Measurements from ENCODE around the gene PABPC1L. TPM values are rescaled to one million over a fixed set of nuclear protein-coding genes. Genes with fewer than 3 reads are reported as not detected.
A peak's percentile ranks its signal among the peaks of the same experiment; 100 is the strongest.

PABPC1L gene
- total and polyA plus RNA-seq, 2 of the 13 experiments (the other 11 are each of a cell fraction or from before 2014, with no cell fraction given): 30.8 to 252 TPM

DNA sequence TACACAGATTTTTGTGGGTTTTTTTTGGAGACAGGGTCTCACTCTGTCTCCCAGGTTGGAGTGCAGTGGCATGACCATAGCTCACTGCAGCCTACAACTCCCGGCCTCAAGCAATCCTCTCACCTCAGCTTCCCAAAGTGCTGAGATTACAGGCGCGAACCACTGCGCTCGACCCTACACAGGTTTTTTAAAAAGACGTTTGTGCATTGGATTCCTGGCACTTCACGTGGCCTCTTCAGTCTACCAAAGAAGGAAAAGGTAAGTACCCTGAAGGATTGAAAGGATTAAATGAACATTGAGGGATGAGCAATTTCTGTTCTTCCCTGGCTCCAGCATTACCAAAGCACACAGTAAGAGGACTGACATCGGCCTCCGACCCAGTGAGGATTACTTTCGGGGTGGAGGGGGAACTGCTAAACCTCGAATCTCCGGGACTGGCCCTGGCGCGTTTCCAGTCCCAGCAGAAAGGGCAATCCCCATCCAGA is 24.9 kb upstream of the PABPC1L start (continued):
- TF ChIP-seq, protein P1, sequence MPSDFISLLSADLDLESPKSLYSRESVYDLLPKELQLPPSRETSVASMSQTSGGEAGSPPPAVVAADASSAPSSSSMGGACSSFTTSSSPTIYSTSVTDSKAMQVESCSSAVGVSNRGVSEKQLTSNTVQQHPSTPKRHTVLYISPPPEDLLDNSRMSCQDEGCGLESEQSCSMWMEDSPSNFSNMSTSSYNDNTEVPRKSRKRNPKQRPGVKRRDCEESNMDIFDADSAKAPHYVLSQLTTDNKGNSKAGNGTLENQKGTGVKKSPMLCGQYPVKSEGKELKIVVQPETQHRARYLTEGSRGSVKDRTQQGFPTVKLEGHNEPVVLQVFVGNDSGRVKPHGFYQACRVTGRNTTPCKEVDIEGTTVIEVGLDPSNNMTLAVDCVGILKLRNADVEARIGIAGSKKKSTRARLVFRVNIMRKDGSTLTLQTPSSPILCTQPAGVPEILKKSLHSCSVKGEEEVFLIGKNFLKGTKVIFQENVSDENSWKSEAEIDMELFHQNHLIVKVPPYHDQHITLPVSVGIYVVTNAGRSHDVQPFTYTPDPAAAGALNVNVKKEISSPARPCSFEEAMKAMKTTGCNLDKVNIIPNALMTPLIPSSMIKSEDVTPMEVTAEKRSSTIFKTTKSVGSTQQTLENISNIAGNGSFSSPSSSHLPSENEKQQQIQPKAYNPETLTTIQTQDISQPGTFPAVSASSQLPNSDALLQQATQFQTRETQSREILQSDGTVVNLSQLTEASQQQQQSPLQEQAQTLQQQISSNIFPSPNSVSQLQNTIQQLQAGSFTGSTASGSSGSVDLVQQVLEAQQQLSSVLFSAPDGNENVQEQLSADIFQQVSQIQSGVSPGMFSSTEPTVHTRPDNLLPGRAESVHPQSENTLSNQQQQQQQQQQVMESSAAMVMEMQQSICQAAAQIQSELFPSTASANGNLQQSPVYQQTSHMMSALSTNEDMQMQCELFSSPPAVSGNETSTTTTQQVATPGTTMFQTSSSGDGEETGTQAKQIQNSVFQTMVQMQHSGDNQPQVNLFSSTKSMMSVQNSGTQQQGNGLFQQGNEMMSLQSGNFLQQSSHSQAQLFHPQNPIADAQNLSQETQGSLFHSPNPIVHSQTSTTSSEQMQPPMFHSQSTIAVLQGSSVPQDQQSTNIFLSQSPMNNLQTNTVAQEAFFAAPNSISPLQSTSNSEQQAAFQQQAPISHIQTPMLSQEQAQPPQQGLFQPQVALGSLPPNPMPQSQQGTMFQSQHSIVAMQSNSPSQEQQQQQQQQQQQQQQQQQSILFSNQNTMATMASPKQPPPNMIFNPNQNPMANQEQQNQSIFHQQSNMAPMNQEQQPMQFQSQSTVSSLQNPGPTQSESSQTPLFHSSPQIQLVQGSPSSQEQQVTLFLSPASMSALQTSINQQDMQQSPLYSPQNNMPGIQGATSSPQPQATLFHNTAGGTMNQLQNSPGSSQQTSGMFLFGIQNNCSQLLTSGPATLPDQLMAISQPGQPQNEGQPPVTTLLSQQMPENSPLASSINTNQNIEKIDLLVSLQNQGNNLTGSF (CRISPR knock-in tag; IDR thresholded peaks at IDR 0.05): 0 out of 2 replicates have a peak, but pooled peaks have one; percentile 36
- no peak for TF ChIP-seq ZNF382 (CRISPR knock-in tag; IDR thresholded peaks at IDR 0.05; ENCODE audit: borderline replicate concordance)
- TF ChIP-seq KDM2A (CRISPR knock-in tag; IDR thresholded peaks at IDR 0.05; ENCODE audit: borderline replicate concordance, low read depth): peak; percentile 14; the same call in 1 of the 2 replicates
- 0 out of 2 replicates have a peak, but pooled peaks have one; percentile 66 for TF ChIP-seq ZNF678 (CRISPR knock-in tag; IDR thresholded peaks at IDR 0.05)
- no peak for TF ChIP-seq ZNF672 (CRISPR knock-in tag; IDR thresholded peaks at IDR 0.05)
- no peak for TF ChIP-seq NFYB (CRISPR knock-in tag; IDR thresholded peaks at IDR 0.05)
- TF ChIP-seq GABPB1 (CRISPR knock-in tag; IDR thresholded peaks at IDR 0.05): no peak
- TF ChIP-seq ZNF142 (CRISPR knock-in tag; IDR thresholded peaks at IDR 0.05): peak; percentile 13; the same call in 1 of the 2 replicates
- no peak for TF ChIP-seq MED13 (CRISPR knock-in tag; IDR thresholded peaks at IDR 0.05)
- TF ChIP-seq, protein P2, sequence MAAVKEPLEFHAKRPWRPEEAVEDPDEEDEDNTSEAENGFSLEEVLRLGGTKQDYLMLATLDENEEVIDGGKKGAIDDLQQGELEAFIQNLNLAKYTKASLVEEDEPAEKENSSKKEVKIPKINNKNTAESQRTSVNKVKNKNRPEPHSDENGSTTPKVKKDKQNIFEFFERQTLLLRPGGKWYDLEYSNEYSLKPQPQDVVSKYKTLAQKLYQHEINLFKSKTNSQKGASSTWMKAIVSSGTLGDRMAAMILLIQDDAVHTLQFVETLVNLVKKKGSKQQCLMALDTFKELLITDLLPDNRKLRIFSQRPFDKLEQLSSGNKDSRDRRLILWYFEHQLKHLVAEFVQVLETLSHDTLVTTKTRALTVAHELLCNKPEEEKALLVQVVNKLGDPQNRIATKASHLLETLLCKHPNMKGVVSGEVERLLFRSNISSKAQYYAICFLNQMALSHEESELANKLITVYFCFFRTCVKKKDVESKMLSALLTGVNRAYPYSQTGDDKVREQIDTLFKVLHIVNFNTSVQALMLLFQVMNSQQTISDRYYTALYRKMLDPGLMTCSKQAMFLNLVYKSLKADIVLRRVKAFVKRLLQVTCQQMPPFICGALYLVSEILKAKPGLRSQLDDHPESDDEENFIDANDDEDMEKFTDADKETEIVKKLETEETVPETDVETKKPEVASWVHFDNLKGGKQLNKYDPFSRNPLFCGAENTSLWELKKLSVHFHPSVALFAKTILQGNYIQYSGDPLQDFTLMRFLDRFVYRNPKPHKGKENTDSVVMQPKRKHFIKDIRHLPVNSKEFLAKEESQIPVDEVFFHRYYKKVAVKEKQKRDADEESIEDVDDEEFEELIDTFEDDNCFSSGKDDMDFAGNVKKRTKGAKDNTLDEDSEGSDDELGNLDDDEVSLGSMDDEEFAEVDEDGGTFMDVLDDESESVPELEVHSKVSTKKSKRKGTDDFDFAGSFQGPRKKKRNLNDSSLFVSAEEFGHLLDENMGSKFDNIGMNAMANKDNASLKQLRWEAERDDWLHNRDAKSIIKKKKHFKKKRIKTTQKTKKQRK (IDR thresholded peaks at IDR 0.05; ENCODE audit: low read length): no peak
- no peak for TF ChIP-seq KLF16 (CRISPR knock-in tag; IDR thresholded peaks at IDR 0.05)
- 0 out of 2 replicates have a peak, but pooled peaks have one; percentile 12 for TF ChIP-seq GFI1 (CRISPR knock-in tag; IDR thresholded peaks at IDR 0.05; ENCODE audit: borderline replicate concordance)
- TF ChIP-seq CBX5 (CRISPR knock-in tag; IDR thresholded peaks at IDR 0.05; ENCODE audit: borderline replicate concordance): peak; percentile 11; the same call in 1 of the 2 replicates
- no peak; the same call in 1 of the 2 replicates for TF ChIP-seq SRY (CRISPR knock-in tag; IDR thresholded peaks at IDR 0.05)

All from HepG2 (cell line).